GM19240 (cell line): ENCODE measurements around the gene ZDHHC19.
"Not testable (repeated sequence)": the region's sequence is repeated elsewhere in the genome, so short reads cannot be mapped to it uniquely, and the experiment has no call there.

Source experiments
- DNase-seq: peaks from one replicate; pipeline ENCODE4 v3.0.0; 2011; ENCODE audit warnings: low spot score; ENCODE audit not compliant: insufficient read length

ZDHHC19 gene

DNA sequence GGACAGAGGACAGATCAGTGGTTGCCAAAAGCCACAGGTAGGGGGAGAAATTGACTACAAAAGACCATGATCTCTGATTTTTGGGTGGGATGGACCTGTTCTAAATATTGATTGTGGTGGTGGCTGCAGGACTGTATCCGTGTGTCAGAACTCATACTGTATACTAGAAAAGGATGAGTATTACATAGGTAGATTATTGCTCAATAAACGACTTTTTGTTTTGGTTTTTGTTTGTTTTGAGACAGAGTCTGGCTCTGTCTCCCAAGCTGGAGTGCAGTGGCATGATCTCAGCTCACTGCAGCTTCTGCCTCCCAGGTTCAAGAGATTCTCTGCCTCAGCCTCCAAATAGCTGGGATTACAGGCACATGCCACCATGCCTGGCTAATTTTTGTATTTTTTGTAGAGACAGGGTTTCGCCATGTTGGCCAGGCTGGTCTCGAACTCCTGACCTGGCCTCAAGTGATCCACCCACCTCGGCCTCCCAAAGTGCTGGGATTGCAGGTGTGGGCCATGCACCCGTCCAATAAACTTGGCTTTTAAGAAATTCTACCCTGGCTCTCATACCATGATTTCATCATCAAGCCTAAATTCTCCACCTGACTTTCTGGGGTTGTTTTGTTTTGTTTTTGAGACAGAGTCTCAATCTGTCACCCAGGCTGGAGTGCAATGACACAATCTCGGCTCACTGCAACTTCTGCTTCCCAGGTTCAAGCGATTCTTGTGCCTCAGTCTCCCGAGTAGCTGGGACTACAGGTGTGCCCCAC, 5.6 kb downstream of the ZDHHC19 start:
- DNase-seq = not testable (repeated sequence)

DNA sequence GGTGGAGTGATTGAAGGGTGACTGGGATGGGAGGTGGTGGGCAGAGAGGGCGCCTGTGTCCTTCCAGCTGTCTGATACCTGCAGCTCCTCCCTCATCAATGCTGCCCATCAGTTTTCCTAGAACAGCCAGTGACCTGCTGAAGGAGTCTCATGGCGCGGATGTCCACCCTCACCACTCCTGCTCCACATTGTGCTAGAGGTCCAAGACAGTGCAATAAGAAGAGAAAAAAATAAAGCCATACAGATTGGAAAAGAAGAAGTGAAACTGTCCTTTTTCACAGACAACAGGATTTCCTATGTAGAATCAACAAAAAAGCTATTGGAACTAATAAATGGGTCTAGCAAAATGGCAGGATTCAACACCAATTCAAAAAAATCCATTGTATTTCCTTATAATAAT, 7.4 kb downstream of the ZDHHC19 start:
- no peak for DNase-seq

DNA sequence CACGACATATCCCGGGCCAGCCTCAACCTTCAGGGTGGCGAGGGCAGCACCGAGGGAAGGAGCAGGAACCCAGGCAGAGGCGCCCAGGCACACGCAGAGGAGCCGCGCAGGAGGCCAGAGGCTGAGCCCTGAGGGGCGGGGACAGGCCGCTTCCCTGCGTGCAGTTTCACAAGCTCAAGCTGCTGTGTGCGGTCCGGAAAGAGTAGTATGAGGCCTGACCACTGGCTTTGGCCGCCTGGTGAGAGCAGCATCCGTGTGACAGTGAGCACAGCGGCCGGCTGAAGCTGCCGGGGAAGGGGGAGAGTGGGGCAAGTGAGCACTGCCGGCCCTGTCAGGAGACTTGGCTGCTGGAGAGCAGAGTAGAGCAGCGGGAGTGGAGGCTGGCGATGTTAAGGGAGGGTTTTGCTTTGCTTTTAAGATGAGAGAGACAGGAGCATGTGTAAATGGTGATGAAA, 8.7 kb downstream of the ZDHHC19 start:
- no peak for DNase-seq

GRCh38 chr3:196198771-196199753, 12.1 kb downstream of the ZDHHC19 start:
- no peak for DNase-seq

- no peak for DNase-seq
Measured at GRCh38 chr3:196198081-196198675, 13.0 kb downstream of the ZDHHC19 start.

- no peak for DNase-seq
Measured at GRCh38 chr3:196197524-196197923, 13.7 kb downstream of the ZDHHC19 start.

- DNase-seq = no peak
Measured at GRCh38 chr3:196195664-196196265, 15.4 kb downstream of the ZDHHC19 start.

GRCh38 chr3:196194542-196194915, 16.7 kb downstream of the ZDHHC19 start:
- DNase-seq = no peak

- DNase-seq = no peak
Measured at GRCh38 chr3:196193736-196194541, 17.3 kb downstream of the ZDHHC19 start.

- no peak for DNase-seq
Measured at GRCh38 chr3:196193133-196193735, 18.0 kb downstream of the ZDHHC19 start.

DNA sequence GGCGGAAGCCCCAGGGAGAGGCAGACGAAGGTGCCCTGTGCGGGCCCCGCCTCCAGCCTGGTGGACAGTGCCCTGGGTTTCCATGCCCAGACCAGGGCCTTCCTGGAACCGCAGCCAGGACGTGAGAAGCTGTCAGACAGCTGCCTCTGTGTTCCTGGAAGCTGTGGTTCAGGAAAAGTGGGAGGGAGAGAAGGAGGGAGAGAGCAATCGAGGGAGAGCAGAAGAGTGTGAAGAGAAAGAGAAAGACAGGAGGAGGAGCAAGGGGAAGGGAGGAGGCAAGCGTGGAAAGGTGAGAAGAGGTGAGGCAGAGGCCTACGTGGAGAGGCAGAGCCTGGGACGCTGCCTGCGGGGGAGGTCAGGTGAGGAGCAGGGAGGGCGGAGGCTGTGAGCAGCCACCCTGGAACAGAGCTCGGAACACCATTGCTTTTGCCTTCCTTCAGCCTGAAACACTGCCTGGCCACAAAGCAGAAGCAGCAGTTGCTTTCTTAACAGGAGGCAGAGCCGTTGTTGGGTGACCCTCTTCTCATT, 18.6 kb downstream of the ZDHHC19 start:
- no peak for DNase-seq

DNA sequence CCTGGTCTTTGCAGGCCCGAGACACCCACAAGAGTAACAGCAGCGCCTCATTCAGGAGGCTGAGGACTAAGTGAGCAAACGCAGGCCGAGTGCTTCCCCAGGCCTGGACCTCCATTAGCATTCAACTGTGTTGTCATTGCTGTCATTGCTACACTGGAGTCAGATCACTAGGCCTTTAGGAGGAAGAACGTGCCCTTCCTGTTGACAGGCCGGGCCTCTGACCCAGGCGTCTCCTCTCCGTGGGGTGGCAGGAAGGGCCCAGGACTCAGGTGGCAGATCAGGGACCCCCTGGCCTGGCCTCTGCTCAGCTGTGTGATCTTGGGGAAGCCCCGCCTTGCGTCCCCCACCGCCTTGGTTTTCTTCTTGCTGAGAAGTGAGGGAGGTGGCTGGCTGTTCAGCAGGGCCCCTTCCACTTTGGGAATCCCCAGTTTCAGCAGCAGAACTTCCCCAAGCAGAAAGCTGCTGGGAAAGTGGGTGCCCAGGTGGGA, 19.1 kb downstream of the ZDHHC19 start:
- no peak for DNase-seq

DNA sequence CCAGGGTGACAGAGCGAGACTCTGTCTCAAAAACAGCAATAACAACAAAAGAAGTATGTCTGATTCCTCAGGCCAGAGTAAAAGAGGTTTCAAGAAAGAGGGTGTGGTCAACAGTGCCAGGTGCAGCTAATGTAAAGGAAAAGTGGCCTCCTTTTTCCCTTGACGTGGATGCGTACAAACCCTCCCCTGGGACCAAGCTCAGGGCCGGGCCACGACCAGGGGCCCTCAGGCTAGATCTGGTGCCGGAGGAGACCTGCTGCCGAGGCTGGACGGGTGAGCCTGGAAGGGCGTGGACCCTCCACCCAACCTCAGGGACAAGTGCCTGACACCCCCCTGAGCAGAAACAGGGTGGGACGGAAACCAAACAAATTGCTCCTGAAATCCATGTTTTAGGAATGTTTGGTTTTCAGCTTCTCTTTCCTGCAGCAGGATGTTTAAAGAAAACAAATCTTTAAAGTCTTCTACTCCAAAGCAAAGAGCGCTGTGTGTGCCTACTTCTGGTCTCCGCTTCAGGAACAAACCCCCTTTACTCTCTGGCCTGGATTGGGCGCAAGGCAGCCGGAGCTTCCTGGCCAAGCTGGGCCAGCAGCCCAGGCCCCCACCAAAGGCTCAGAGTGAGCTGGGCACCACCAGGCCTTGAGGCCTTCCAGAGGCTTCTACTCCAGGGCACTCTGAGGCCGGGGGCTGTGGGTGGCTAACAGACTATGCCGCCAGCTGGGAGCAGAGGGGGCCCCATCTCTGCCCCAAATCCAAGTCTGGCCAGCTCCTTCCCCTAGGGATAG, 21.4 kb downstream of the ZDHHC19 start:
- DNase-seq = no peak

GRCh38 chr3:196186651-196187573, 24.3 kb downstream of the ZDHHC19 start:
- DNase-seq = no peak

- no peak for DNase-seq
Measured at GRCh38 chr3:196184881-196185280, 26.3 kb downstream of the ZDHHC19 start.

DNA sequence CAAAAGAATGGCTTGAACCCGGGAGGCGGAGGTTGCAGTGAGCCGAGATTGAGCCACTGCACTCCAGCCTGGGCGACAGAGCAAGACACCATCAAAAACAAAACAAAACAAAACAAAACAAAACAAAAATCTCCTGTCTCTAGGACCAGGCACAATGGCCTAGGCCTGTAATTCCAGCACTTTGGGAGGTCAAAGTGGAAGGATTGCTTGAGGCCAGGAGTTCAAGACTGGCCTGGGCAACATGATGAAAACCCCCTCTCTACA, 27.1 kb downstream of the ZDHHC19 start:
- not testable (repeated sequence) for DNase-seq

DNA sequence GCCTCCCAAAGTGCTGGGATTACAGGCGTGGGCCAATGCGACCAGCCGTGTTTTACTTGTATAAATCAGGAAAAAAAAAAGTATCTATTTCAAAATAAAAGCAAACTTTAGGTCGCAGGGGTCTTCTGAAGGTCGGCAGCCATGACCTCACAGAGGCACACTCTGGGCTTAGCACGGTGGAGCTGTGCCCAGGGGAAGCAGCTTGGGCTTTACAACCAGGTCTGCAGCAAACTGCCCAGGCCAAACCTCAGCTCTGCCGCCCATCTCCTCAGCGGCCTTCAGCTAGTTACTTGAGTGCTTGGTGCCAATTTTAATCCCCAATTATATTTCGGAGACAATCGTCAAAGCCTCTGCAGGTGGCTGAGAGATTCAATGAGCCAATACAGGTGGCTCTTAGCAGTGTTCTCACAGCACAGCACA, 30.1 kb downstream of the ZDHHC19 start:
- no peak for DNase-seq

DNA sequence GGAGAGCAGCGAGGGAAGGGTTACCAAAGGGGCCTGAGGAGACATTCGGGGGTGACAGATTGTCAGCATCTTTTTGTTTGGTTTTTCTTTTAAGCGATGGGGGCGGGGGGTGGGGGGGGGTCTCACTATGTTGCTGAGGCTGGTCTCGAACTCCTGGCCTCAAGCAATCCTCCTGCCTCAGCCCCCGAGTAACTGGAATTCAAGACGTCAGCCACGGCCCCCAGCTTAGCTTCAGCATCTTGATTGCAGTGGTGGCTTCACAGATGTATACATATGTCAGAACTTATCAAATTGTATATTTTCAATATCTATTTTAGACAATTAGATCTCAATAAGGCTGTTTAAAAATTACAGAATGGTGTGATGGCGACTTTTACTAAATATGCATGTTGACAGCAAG, 30.9 kb downstream of the ZDHHC19 start:
- DNase-seq = no peak
